Left forelimb (tissue), 1 donor: ENCODE measurements around the gene ELL.
A peak's percentile ranks its signal among the peaks of the same experiment; 100 is the strongest.
"Not testable (repeated sequence)": the region's sequence is repeated elsewhere in the genome, so short reads cannot be mapped to it uniquely, and the experiment has no call there.

Experiments
- DNase-seq: peaks from one replicate; pipeline ENCODE4 v3.0.0-alpha.2; 2018; ENCODE audit warnings: low spot score

ELL gene

GRCh38 chr19:18521692-18522123 is at the start of gene ELL:
Gene ELL, minus strand, starts transcription at chr19:18522070. Its CDS starts 15 bp downstream, at chr19:18522055.
- no peak for DNase-seq

- DNase-seq: no peak
Observed at GRCh38 chr19:18568367-18568766, 46.5 kb upstream of the ELL start.

GRCh38 chr19:18566953-18567352 is 45.1 kb upstream of the ELL start:
- no peak for DNase-seq

GRCh38 chr19:18562086-18562485 is 40.2 kb upstream of the ELL start:
- DNase-seq: no peak

GRCh38 chr19:18559685-18560084 is 37.8 kb upstream of the ELL start:
- DNase-seq: no peak

GRCh38 chr19:18558604-18559003 is 36.7 kb upstream of the ELL start:
- DNase-seq: no peak

GRCh38 chr19:18558202-18558555 is 36.3 kb upstream of the ELL start:
- no peak for DNase-seq

- DNase-seq: peak; percentile 94
Observed at GRCh38 chr19:18557411-18558201, 35.7 kb upstream of the ELL start, which contains the start of gene KXD1. Gene KXD1, plus strand, starts transcription at chr19:18557870. Its CDS starts 4,187 bp downstream, at chr19:18562057.

- DNase-seq: no peak
Observed at GRCh38 chr19:18551631-18552030, 29.8 kb upstream of the ELL start.

GRCh38 chr19:18543814-18544475 is 22.1 kb upstream of the ELL start:
- DNase-seq: no peak

GRCh38 chr19:18542941-18543813 is 21.3 kb upstream of the ELL start, which contains the start of gene FKBP8:
Gene FKBP8, minus strand, starts transcription at chr19:18543573. Its CDS starts 1,603 bp downstream, at chr19:18541970.
- peak; percentile 95 for DNase-seq

GRCh38 chr19:18541992-18542940 is 20.4 kb upstream of the ELL start:
- DNase-seq: no peak

GRCh38 chr19:18541258-18541991 is 19.6 kb upstream of the ELL start:
- no peak for DNase-seq

GRCh38 chr19:18540200-18540599 is 18.3 kb upstream of the ELL start:
- not testable (repeated sequence) for DNase-seq

GRCh38 chr19:18539372-18539771 is 17.5 kb upstream of the ELL start:
- DNase-seq: no peak

- no peak for DNase-seq
Observed at GRCh38 chr19:18538115-18538514, 16.2 kb upstream of the ELL start.

GRCh38 chr19:18537431-18537830 is 15.6 kb upstream of the ELL start:
- no peak for DNase-seq

- DNase-seq: no peak
Observed at GRCh38 chr19:18536475-18536874, 14.6 kb upstream of the ELL start.

- no peak for DNase-seq
Observed at GRCh38 chr19:18533058-18533457, 11.2 kb upstream of the ELL start.

- DNase-seq: no peak
Observed at GRCh38 chr19:18532168-18532890, 10.5 kb upstream of the ELL start.
